Cardiac muscle cell (in vitro differentiated cells and primary cell): ENCODE measurements around the gene ABCG1. TPM values are rescaled to one million over a fixed set of nuclear protein-coding genes. Genes with fewer than 3 reads are reported as not detected.
"Not testable (repeated sequence)": the region's sequence is repeated elsewhere in the genome, so short reads cannot be mapped to it uniquely, and the experiment has no call there.

Experiments
- DNase-seq, 2 donors: peaks; one replicate each; pipeline versions ENCODE4 v3.0.0 to v3.0.0-alpha.2; 2010 to 2017; ENCODE audit warnings: low read depth in 1 of 2, low spot score in 1 of 2
- H3K27ac ChIP-seq: fragments of 200-600 bp; sonication (generic); 2 replicates; pipeline ENCODE4 v1.5.1; 2016
- H3K27me3 ChIP-seq: fragments of 200-600 bp; sonication (generic); 2 replicates; pipeline ENCODE4 v1.6.0; 2016; ENCODE audit warnings: control low read depth
- H3K36me3 ChIP-seq: fragments of 200-600 bp; sonication (generic); 2 replicates; pipeline ENCODE4 v1.5.1; 2016; ENCODE audit warnings: control low read depth
- H3K4me1 ChIP-seq: fragments of 200-600 bp; sonication (generic); 2 replicates; pipeline ENCODE4 v1.8.1; 2017; ENCODE audit warnings: low read depth, mild to moderate bottlenecking, mixed run types
- H3K4me3 ChIP-seq: fragments of 200-600 bp; sonication (generic); 2 replicates; pipeline ENCODE4 v1.5.1; 2016; ENCODE audit warnings: mild to moderate bottlenecking
- H3K9me3 ChIP-seq: fragments of 200-600 bp; sonication (generic); 2 replicates; pipeline ENCODE4 v1.5.1; 2017; ENCODE audit warnings: low read depth, mild to moderate bottlenecking, control low read depth
- polyA plus RNA-seq: library from polyadenylated mRNA; unstranded; fragments of >200 nt; fragmentation: Nextera tagmentation; extraction: Ambion mirVana; gene quantifications from 2 replicates; pipeline ENCODE4 v1.2.1, GENCODE V29; 2016
- total RNA-seq: library from RNA; depleted of rRNA; stranded (reverse); fragments of >200 nt; gene quantifications from 2 replicates; pipeline ENCODE4 v1.2.3, GENCODE V29; 2016
- TF ChIP-seq, protein P1 (sequence below): IDR thresholded peaks from 2 replicates; pipeline ENCODE4 v1.5.1; 2012; ENCODE audit warnings: low read depth, mild to moderate bottlenecking, low read length

Gene ABCG1
- total and polyA plus RNA-seq, 2 experiments from 2014 or later, result 4.0 to 4.9 TPM

- H3K36me3 ChIP-seq, result no peaks in the 10 kb centered on the region
- no peak for DNase-seq
- H3K4me1 ChIP-seq, result no peaks in the 10 kb centered on the region
- no peak overlapping the region for H3K27ac ChIP-seq
- TF ChIP-seq, protein P1, sequence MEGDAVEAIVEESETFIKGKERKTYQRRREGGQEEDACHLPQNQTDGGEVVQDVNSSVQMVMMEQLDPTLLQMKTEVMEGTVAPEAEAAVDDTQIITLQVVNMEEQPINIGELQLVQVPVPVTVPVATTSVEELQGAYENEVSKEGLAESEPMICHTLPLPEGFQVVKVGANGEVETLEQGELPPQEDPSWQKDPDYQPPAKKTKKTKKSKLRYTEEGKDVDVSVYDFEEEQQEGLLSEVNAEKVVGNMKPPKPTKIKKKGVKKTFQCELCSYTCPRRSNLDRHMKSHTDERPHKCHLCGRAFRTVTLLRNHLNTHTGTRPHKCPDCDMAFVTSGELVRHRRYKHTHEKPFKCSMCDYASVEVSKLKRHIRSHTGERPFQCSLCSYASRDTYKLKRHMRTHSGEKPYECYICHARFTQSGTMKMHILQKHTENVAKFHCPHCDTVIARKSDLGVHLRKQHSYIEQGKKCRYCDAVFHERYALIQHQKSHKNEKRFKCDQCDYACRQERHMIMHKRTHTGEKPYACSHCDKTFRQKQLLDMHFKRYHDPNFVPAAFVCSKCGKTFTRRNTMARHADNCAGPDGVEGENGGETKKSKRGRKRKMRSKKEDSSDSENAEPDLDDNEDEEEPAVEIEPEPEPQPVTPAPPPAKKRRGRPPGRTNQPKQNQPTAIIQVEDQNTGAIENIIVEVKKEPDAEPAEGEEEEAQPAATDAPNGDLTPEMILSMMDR, result no peak
- no peak overlapping the region for H3K4me3 ChIP-seq
- H3K9me3 ChIP-seq, result no peaks in the 10 kb centered on the region
- peaks cover 4% of the 10 kb centered on the region for H3K27me3 ChIP-seq
Measured at GRCh38 chr21:42175110-42175710, 43.7 kb upstream of the ABCG1 start.

- H3K36me3 ChIP-seq, result no peaks in the 10 kb centered on the region
Measured at GRCh38 chr21:42176859-42177258, 42.1 kb upstream of the ABCG1 start.

DNA sequence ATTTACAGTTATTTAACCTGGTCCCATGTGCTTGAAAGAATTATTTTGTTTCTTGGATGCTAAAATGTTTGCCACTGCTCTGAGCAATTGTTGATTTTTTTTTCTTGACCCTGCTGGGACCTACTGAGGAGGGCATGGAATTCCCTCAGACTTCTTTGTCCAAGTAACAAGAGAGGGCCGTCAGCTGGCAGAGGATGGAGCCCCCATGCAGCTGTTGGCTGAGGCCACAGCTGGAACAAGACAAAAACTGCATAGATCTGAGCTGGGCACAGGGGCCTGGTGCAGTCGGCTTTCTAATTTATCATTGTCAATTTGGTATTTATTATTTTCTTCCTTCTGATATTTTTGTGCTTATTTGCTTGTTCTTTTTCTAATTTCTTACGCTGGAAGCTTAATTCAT is 39.6 kb upstream of the ABCG1 start:
- H3K27me3 ChIP-seq, result peaks cover 4% of the 10 kb centered on the region
- no peaks in the 10 kb centered on the region for H3K9me3 ChIP-seq
- no peak for DNase-seq
- H3K27ac ChIP-seq, result no peak overlapping the region
- no peaks in the 10 kb centered on the region for H3K4me1 ChIP-seq
- H3K4me3 ChIP-seq, result no peak overlapping the region
- H3K36me3 ChIP-seq, result no peaks in the 10 kb centered on the region
- TF ChIP-seq, protein P1, result no peak

More at GRCh38 chr21:42176859-42177258, 42.1 kb upstream of the ABCG1 start:
- H3K27ac ChIP-seq, result no peak overlapping the region
- TF ChIP-seq, protein P1, result no peak
- H3K27me3 ChIP-seq, result peaks cover 4% of the 10 kb centered on the region
- no peaks in the 10 kb centered on the region for H3K4me1 ChIP-seq
- DNase-seq, result no peak
- no peak overlapping the region for H3K4me3 ChIP-seq
- no peaks in the 10 kb centered on the region for H3K9me3 ChIP-seq

- H3K27ac ChIP-seq, H3K27me3 ChIP-seq, H3K4me3 ChIP-seq, H3K4me1 ChIP-seq, DNase-seq, H3K36me3 ChIP-seq, H3K9me3 ChIP-seq: not testable (repeated sequence)
Measured at GRCh38 chr21:42180001-42180400, 38.9 kb upstream of the ABCG1 start.

- H3K27ac ChIP-seq, result no peak overlapping the region
- H3K4me1 ChIP-seq, result no peaks in the 10 kb centered on the region
- no peaks in the 10 kb centered on the region for H3K36me3 ChIP-seq
- no peaks in the 10 kb centered on the region for H3K27me3 ChIP-seq
- TF ChIP-seq, protein P1, result no peak
- H3K4me3 ChIP-seq, result no peak overlapping the region
- DNase-seq, result no peak
- H3K9me3 ChIP-seq, result no peaks in the 10 kb centered on the region
Measured at GRCh38 chr21:42182713-42183371, 36.1 kb upstream of the ABCG1 start.
